SH-SY5Y (cell line): Measurements from ENCODE around the gene SORCS1.

Source experiments
- GATA2 ChIP-seq: IDR thresholded peaks from 2 replicates; pipeline ENCODE4 v1.6.1; 2011; ENCODE audit warnings: mild to moderate bottlenecking, low read depth, low read length
- GATA3 ChIP-seq: IDR thresholded peaks from 2 replicates; pipeline ENCODE4 v1.6.1; 2011; ENCODE audit warnings: low read depth, mild to moderate bottlenecking, low read length, moderate library complexity

DNA sequence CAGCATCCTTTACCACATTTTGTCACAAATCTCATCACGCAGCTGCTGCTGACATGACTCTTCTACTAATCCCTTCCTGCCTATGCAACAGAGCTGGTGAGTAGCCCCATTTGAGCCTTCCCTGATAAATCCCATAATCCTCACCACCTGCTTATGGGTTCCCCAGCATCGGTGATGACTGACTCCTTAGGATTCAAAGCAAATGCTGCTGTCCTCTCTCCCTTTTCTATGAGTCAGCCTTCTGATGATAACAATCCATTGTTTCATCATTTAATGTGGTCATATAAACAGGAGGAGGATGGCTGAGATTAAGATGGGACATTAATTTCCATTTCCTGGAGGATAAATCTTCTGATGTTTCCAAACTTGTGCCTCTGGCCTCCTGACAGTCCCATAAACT is 73.4 kb downstream of the SORCS1 start:
- TF ChIP-seq GATA3 (no peak), GATA2 (no peak)
